Mesenchymal stem cell (in vitro differentiated cells and primary cell): ENCODE results near the gene SLC4A7.

Experiments used
- DNase-seq: peaks from one replicate; pipeline ENCODE4 v3.0.0-alpha.2; 2013
- H2AFZ ChIP-seq: one replicate; pipeline ENCODE4 v1.6.1; 2013; ENCODE audit warnings: low read depth, mild to moderate bottlenecking, control low read depth, inconsistent platforms, low read length, moderate library complexity
- H2AK5ac ChIP-seq: 2 replicates; pipeline ENCODE4 v1.6.1; 2013; ENCODE audit warnings: low read length, moderate library complexity, mild to moderate bottlenecking, inconsistent platforms; ENCODE audit not compliant: severe bottlenecking
- H2BK120ac ChIP-seq: one replicate; pipeline ENCODE4 v1.6.1; 2013; ENCODE audit warnings: low read depth, mild to moderate bottlenecking, inconsistent platforms, low read length, moderate library complexity
- H2BK12ac ChIP-seq, 2 experiments: one replicate each; pipeline ENCODE4 v1.6.1; 2013; ENCODE audit warnings: inconsistent platforms in 2 of 2, low read length in 2 of 2, mild to moderate bottlenecking in 2 of 2, moderate library complexity in 2 of 2, control low read depth in 1 of 2
- H2BK15ac ChIP-seq: one replicate; pipeline ENCODE4 v1.6.1; 2013; ENCODE audit warnings: mild to moderate bottlenecking, low read depth, inconsistent platforms; ENCODE audit not compliant: poor library complexity, severe bottlenecking
- H2BK5ac ChIP-seq: 2 replicates; pipeline ENCODE4 v1.6.1; 2013; ENCODE audit warnings: low read depth, mild to moderate bottlenecking, low read length, control low read depth, inconsistent platforms; ENCODE audit not compliant: poor library complexity, severe bottlenecking
- H3K14ac ChIP-seq, 2 experiments: one replicate each; pipeline ENCODE4 v1.6.1; 2013; ENCODE audit warnings: inconsistent platforms in 2 of 2, low read length in 2 of 2, control low read depth in 1 of 2, mild to moderate bottlenecking in 1 of 2, moderate library complexity in 1 of 2
- H3K18ac ChIP-seq, 2 experiments: one replicate each; pipeline ENCODE4 v1.6.1; 2013; ENCODE audit warnings: inconsistent platforms in 2 of 2, low read length in 2 of 2, control low read depth in 1 of 2, low read depth in 1 of 2, mild to moderate bottlenecking in 1 of 2
- H3K23ac ChIP-seq, 2 experiments: one replicate each; pipeline ENCODE4 v1.6.1; 2013; ENCODE audit warnings: inconsistent platforms in 2 of 2, low read length in 2 of 2, mild to moderate bottlenecking in 2 of 2, moderate library complexity in 2 of 2, control low read depth in 1 of 2
- H3K27ac ChIP-seq: 2 replicates; pipeline ENCODE4 v1.5.1; 2013; ENCODE audit warnings: mild to moderate bottlenecking, moderate library complexity, low read length, control low read depth, inconsistent platforms; ENCODE audit not compliant: poor library complexity, severe bottlenecking
- H3K27me3 ChIP-seq, 2 experiments: 2 replicates each; pipeline versions ENCODE4 v1.6.1 to v1.7.0; 2013; ENCODE audit warnings: low read length in 2 of 2, mild to moderate bottlenecking in 2 of 2, moderate library complexity in 2 of 2, control low read depth in 1 of 2, inconsistent platforms in 1 of 2; ENCODE audit not compliant: control insufficient read depth in 1 of 2, insufficient read depth in 1 of 2
- H3K36me3 ChIP-seq, 2 experiments: 2 replicates each; pipeline versions ENCODE4 v1.6.1 to v1.7.0; 2013; ENCODE audit warnings: low read length in 2 of 2, control low read depth in 1 of 2, inconsistent platforms in 1 of 2, low read depth in 1 of 2, mild to moderate bottlenecking in 1 of 2; ENCODE audit not compliant: insufficient read depth in 2 of 2, control insufficient read depth in 1 of 2
- H3K4ac ChIP-seq, 2 experiments: one replicate each; pipeline ENCODE4 v1.6.1; 2013; ENCODE audit warnings: inconsistent platforms in 2 of 2, low read length in 2 of 2, mild to moderate bottlenecking in 2 of 2, moderate library complexity in 2 of 2, control low read depth in 1 of 2, low read depth in 1 of 2
- H3K4me1 ChIP-seq: 2 replicates; pipeline ENCODE4 v1.6.1; 2013; ENCODE audit warnings: low read depth, low read length, control low read depth; ENCODE audit not compliant: control insufficient read depth, insufficient read depth
- H3K4me2 ChIP-seq: 2 replicates; pipeline ENCODE4 v1.6.1; 2013; ENCODE audit warnings: low read length, mild to moderate bottlenecking, inconsistent platforms; ENCODE audit not compliant: poor library complexity, severe bottlenecking
- H3K4me3 ChIP-seq, 2 experiments: 2 replicates each; pipeline versions ENCODE4 v1.5.1 to v1.7.0; 2013; ENCODE audit warnings: low read length in 2 of 2, mild to moderate bottlenecking in 2 of 2, control low read depth in 1 of 2, low read depth in 1 of 2; ENCODE audit not compliant: insufficient read depth in 1 of 2
- H3K79me1 ChIP-seq: replicated peaks from 2 replicates; pipeline ENCODE4 v1.6.1; 2013; ENCODE audit warnings: mild to moderate bottlenecking, control low read depth, low read length, inconsistent platforms; ENCODE audit not compliant: poor library complexity, severe bottlenecking
- H3K9ac ChIP-seq: 2 replicates; pipeline ENCODE4 v1.7.0; 2013; ENCODE audit warnings: mild to moderate bottlenecking, low read length, moderate library complexity
- H3K9me3 ChIP-seq: 2 replicates; pipeline ENCODE4 v1.7.0; 2013; ENCODE audit warnings: mild to moderate bottlenecking, low read length; ENCODE audit not compliant: control insufficient read depth
- H4K8ac ChIP-seq: one replicate; pipeline ENCODE4 v1.6.1; 2013; ENCODE audit warnings: inconsistent platforms, mild to moderate bottlenecking, low read length, moderate library complexity
- H4K91ac ChIP-seq: one replicate; pipeline ENCODE4 v1.6.1; 2013; ENCODE audit warnings: mild to moderate bottlenecking, low read length, inconsistent platforms
- WGBS: methylation state at CpG from one replicate; pipeline ENCODE4 v1.1.7; 2013; ENCODE audit warnings: mixed read lengths; 5-methylcytosine and 5-hydroxymethylcytosine counted together

SLC4A7 gene

GRCh38 chr3:27521179-27521871, 37.1 kb upstream of the SLC4A7 start:
- H2AK5ac ChIP-seq, result no peak overlapping the region
- H2BK15ac ChIP-seq, result no peak overlapping the region
- H4K91ac ChIP-seq, result no peak overlapping the region
- no peak overlapping the region for H2BK120ac ChIP-seq
- no peaks in the 10 kb centered on the region for H3K36me3 ChIP-seq
- peak overlapping the region in 1 of 2 experiments; percentile 62 for H3K18ac ChIP-seq
- peaks cover 1% of the 10 kb centered on the region for H3K4me1 ChIP-seq
- no peaks in the 10 kb centered on the region for H3K9me3 ChIP-seq
- DNase-seq, result peak; percentile 91
- 29% methylated on average over 5 of the region's 5 CpGs for WGBS
- H3K4me2 ChIP-seq, result no peak overlapping the region
- H4K8ac ChIP-seq, result no peak overlapping the region
- peak overlapping the region in 1 of 2 experiments; percentile 12 for H3K4me3 ChIP-seq
- H3K79me1 ChIP-seq, result no peaks in the 10 kb centered on the region
- no peak overlapping the region for H3K27ac ChIP-seq
- H2BK12ac ChIP-seq, result peak overlapping the region in 1 of 2 experiments; percentile 54
- no peak overlapping the region for H3K23ac ChIP-seq
- H3K14ac ChIP-seq, result no peak overlapping the region
- H3K27me3 ChIP-seq, result no peaks in the 10 kb centered on the region
- H2AFZ ChIP-seq, result no peak overlapping the region
- no peak overlapping the region for H3K4ac ChIP-seq
- H2BK5ac ChIP-seq, result no peak overlapping the region
- peak overlapping the region; percentile 62 for H3K9ac ChIP-seq

- Histone ChIP-seq H2BK120ac (no peak overlapping the region), H3K18ac (no peak overlapping the region), H3K4me2 (no peak overlapping the region), H3K9me3 (peaks cover 7% of the 10 kb centered on the region), H3K36me3 (no peaks in the 10 kb centered on the region), H4K91ac (no peak overlapping the region), H2BK5ac (no peak overlapping the region), H2BK12ac (no peak overlapping the region), H3K27me3 (no peaks in the 10 kb centered on the region), H2AK5ac (no peak overlapping the region), H3K4me1 (no peaks in the 10 kb centered on the region), H4K8ac (no peak overlapping the region), H3K4me3 (no peak overlapping the region), H3K79me1 (no peaks in the 10 kb centered on the region), H3K27ac (no peak overlapping the region), H2BK15ac (no peak overlapping the region), H3K23ac (no peak overlapping the region), H2AFZ (no peak overlapping the region), H3K9ac (no peak overlapping the region), H3K4ac (peak overlapping the region in 1 of 2 experiments; percentile 61), H3K14ac (no peak overlapping the region)
- DNase-seq, result no peak
- 43% methylated on average over 2 of the region's 5 CpGs for WGBS
Observed at GRCh38 chr3:27511724-27512422, 27.7 kb upstream of the SLC4A7 start.

- H4K91ac ChIP-seq, result no peak overlapping the region
- no peak for DNase-seq
Observed at GRCh38 chr3:27509376-27509775, 25.2 kb upstream of the SLC4A7 start.

GRCh38 chr3:27508424-27508823, 24.2 kb upstream of the SLC4A7 start:
- no peak overlapping the region for H3K18ac ChIP-seq
- H2BK12ac ChIP-seq, result no peak overlapping the region
- no peak overlapping the region for H2AFZ ChIP-seq
- H3K9ac ChIP-seq, result no peak overlapping the region
- H2AK5ac ChIP-seq, result no peak overlapping the region
- H3K23ac ChIP-seq, result no peak overlapping the region
- no peak overlapping the region for H2BK120ac ChIP-seq
- H3K4me2 ChIP-seq, result no peak overlapping the region
- no peaks in the 10 kb centered on the region for H3K27me3 ChIP-seq
- H3K4me1 ChIP-seq, result peaks cover 4% of the 10 kb centered on the region
- no peaks in the 10 kb centered on the region for H3K79me1 ChIP-seq
- WGBS, result 100% methylated on average over 1 of the region's 2 CpGs
- H3K4ac ChIP-seq, result no peak overlapping the region
- DNase-seq, result no peak
- no peak overlapping the region for H2BK15ac ChIP-seq
- H3K14ac ChIP-seq, result no peak overlapping the region
- H2BK5ac ChIP-seq, result no peak overlapping the region
- H4K91ac ChIP-seq, result no peak overlapping the region
- no peak overlapping the region for H4K8ac ChIP-seq
- H3K27ac ChIP-seq, result no peak overlapping the region
- H3K4me3 ChIP-seq, result no peak overlapping the region
- H3K36me3 ChIP-seq, result no peaks in the 10 kb centered on the region
- H3K9me3 ChIP-seq, result peaks cover 13% of the 10 kb centered on the region

More at GRCh38 chr3:27509376-27509775, 25.2 kb upstream of the SLC4A7 start:
- no peaks in the 10 kb centered on the region for H3K27me3 ChIP-seq
- H3K14ac ChIP-seq, result no peak overlapping the region
- H3K79me1 ChIP-seq, result no peaks in the 10 kb centered on the region
- no peak overlapping the region for H3K4me3 ChIP-seq
- no peak overlapping the region for H3K23ac ChIP-seq
- no peak overlapping the region for H3K9ac ChIP-seq
- no peak overlapping the region for H3K4me2 ChIP-seq
- H2AFZ ChIP-seq, result no peak overlapping the region
- peaks cover 13% of the 10 kb centered on the region for H3K9me3 ChIP-seq
- H3K36me3 ChIP-seq, result no peaks in the 10 kb centered on the region
- peaks cover 2% of the 10 kb centered on the region for H3K4me1 ChIP-seq
- WGBS, result 91% methylated on average over 1 of the region's 2 CpGs
- H3K27ac ChIP-seq, result no peak overlapping the region
- H3K18ac ChIP-seq, result no peak overlapping the region
- no peak overlapping the region for H3K4ac ChIP-seq
- H4K8ac ChIP-seq, result no peak overlapping the region
- H2BK5ac ChIP-seq, result no peak overlapping the region
- H2BK15ac ChIP-seq, result no peak overlapping the region
- H2BK12ac ChIP-seq, result no peak overlapping the region
- no peak overlapping the region for H2AK5ac ChIP-seq
- H2BK120ac ChIP-seq, result no peak overlapping the region
